Endodermal cell (in vitro differentiated cells): ENCODE data around the gene EPHB1. TPM values are rescaled to one million over a fixed set of nuclear protein-coding genes. Genes with fewer than 3 reads are reported as not detected.
A peak's percentile ranks its signal among the peaks of the same experiment; 100 is the strongest.

ENCODE experiments used
- DNase-seq: peaks from one replicate; pipeline ENCODE4 v3.0.0-alpha.2; 2017
- H3K27ac ChIP-seq: 2 replicates; pipeline ENCODE4 v1.5.1; 2013; ENCODE audit warnings: mild to moderate bottlenecking, low read depth, low read length, moderate library complexity
- H3K27me3 ChIP-seq: 2 replicates; pipeline ENCODE4 v1.6.1; 2013; ENCODE audit warnings: mild to moderate bottlenecking, low read length, moderate library complexity; ENCODE audit not compliant: insufficient read depth, control insufficient read depth, poor library complexity, severe bottlenecking
- H3K36me3 ChIP-seq: 2 replicates; pipeline ENCODE4 v1.7.0; 2013; ENCODE audit warnings: mild to moderate bottlenecking, low read length, moderate library complexity; ENCODE audit not compliant: control insufficient read depth, insufficient read depth
- H3K4me1 ChIP-seq: one replicate; pipeline ENCODE4 v1.7.0; 2013; ENCODE audit warnings: low read length; ENCODE audit not compliant: control insufficient read depth, insufficient read depth
- H3K4me3 ChIP-seq: 2 replicates; pipeline ENCODE4 v1.5.1; 2013; ENCODE audit warnings: mild to moderate bottlenecking, low read length, moderate library complexity
- H3K9ac ChIP-seq: 2 replicates; pipeline ENCODE4 v1.6.1; 2013; ENCODE audit warnings: mild to moderate bottlenecking, low read length, moderate library complexity; ENCODE audit not compliant: poor library complexity, severe bottlenecking; ENCODE audit errors: extremely low read depth
- H3K9me3 ChIP-seq: 2 replicates; pipeline ENCODE4 v1.6.1; 2013; ENCODE audit warnings: mild to moderate bottlenecking, low read length, moderate library complexity; ENCODE audit not compliant: control insufficient read depth
- H3K27ac Mint-ChIP-seq: 2 replicates; pipeline ENCODE4 v1.8.0; 2020; ENCODE audit warnings: mixed read lengths
- H3K27me3 Mint-ChIP-seq: 2 replicates; pipeline ENCODE4 v1.8.0; 2021; ENCODE audit warnings: mild to moderate bottlenecking, mixed read lengths; ENCODE audit not compliant: insufficient read depth
- H3K36me3 Mint-ChIP-seq: 2 replicates; pipeline ENCODE4 v1.8.0; 2020; ENCODE audit warnings: low read depth, mixed read lengths
- H3K4me1 Mint-ChIP-seq: 2 replicates; pipeline ENCODE4 v1.8.0; 2020; ENCODE audit warnings: mixed read lengths
- H3K4me3 Mint-ChIP-seq: 2 replicates; pipeline ENCODE4 v1.8.0; 2020; ENCODE audit warnings: mild to moderate bottlenecking, moderate library complexity, mixed read lengths
- H3K9me3 Mint-ChIP-seq: 2 replicates; pipeline ENCODE4 v1.8.0; 2020; ENCODE audit warnings: mild to moderate bottlenecking, mixed read lengths
- CTCF ChIP-seq: fragments of 200-600 bp; sonication (generic); conservative IDR thresholded peaks from 2 replicates; pipeline ENCODE4 v1.5.0; 2021; ENCODE audit warnings: antibody characterized with exemption, mild to moderate bottlenecking
- WGBS, 2 experiments: methylation state at CpG; one replicate each; pipeline versions ENCODE4 v1.1.5 to v1.1.7; 2013; ENCODE audit warnings: missing lambda C conversion rate in 2 of 2, mixed read lengths in 1 of 2; ENCODE audit not compliant: insufficient coverage in 1 of 2, insufficient read length in 1 of 2; 5-methylcytosine and 5-hydroxymethylcytosine counted together
- total RNA-seq, 2 donors: library from RNA; stranded (reverse); fragmentation: NEBNext Ultra II Directional in 1 of 2; extraction: Animal tissue kit (Norgen Biotek cat#: 25700) in 1 of 2; gene quantifications; 2 replicates in 1 of 2; 3 replicates in 1 of 2; pipeline ENCODE4 v1.2.1, GENCODE V29; 2021

EPHB1 gene
- total RNA-seq, 2 donors from 2014 or later: 2.9 to 3.6 TPM

- H3K4me3 ChIP-seq: no peak overlapping the region
- H3K36me3 ChIP-seq: no peaks in the 10 kb centered on the region
- Mint-ChIP-seq H3K27me3 (peaks cover 49% of the 10 kb centered on the region), H3K4me3 (no peak overlapping the region), H3K9me3 (no peaks in the 10 kb centered on the region), H3K36me3 (no peaks in the 10 kb centered on the region), H3K27ac (no peak overlapping the region), H3K4me1 (no peaks in the 10 kb centered on the region)
- no peak for DNase-seq
- no peak overlapping the region for H3K27ac ChIP-seq
- no peaks in the 10 kb centered on the region for H3K9me3 ChIP-seq
- 88% methylated on average over 1 of the region's 1 CpG; no CpG with 5 or more reads in 1 of the 2 experiments for WGBS, 2 experiments
- no peak overlapping the region for H3K9ac ChIP-seq
- TF ChIP-seq CTCF: no peak
- H3K4me1 ChIP-seq: no peaks in the 10 kb centered on the region
- H3K27me3 ChIP-seq: peaks cover 39% of the 10 kb centered on the region
These were observed 149.4 kb downstream of the EPHB1 start for GRCh38 chr3:134944429-134944828.

GRCh38 chr3:134949150-134949549 lies 154.1 kb downstream of the EPHB1 start:
- no peaks in the 10 kb centered on the region for H3K9me3 ChIP-seq
- Mint-ChIP-seq H3K4me1 (no peaks in the 10 kb centered on the region), H3K27ac (no peak overlapping the region), H3K4me3 (no peak overlapping the region), H3K9me3 (no peaks in the 10 kb centered on the region), H3K27me3 (peaks cover 27% of the 10 kb centered on the region), H3K36me3 (no peaks in the 10 kb centered on the region)
- H3K27ac ChIP-seq: no peak overlapping the region
- no peak overlapping the region for H3K9ac ChIP-seq
- peak; percentile 14 for DNase-seq
- WGBS, 2 experiments: 80 to 93% methylated on average over 1 to 2 of the region's 2 CpGs
- no peak for TF ChIP-seq CTCF
- no peaks in the 10 kb centered on the region for H3K4me1 ChIP-seq
- no peaks in the 10 kb centered on the region for H3K27me3 ChIP-seq
- H3K4me3 ChIP-seq: no peak overlapping the region
- no peaks in the 10 kb centered on the region for H3K36me3 ChIP-seq

GRCh38 chr3:134952371-134952770 lies 157.3 kb downstream of the EPHB1 start:
- no peak for TF ChIP-seq CTCF
- no peak for DNase-seq
- Mint-ChIP-seq H3K36me3 (no peaks in the 10 kb centered on the region), H3K4me1 (no peaks in the 10 kb centered on the region), H3K27ac (no peak overlapping the region), H3K4me3 (no peak overlapping the region), H3K27me3 (peaks cover 28% of the 10 kb centered on the region), H3K9me3 (no peaks in the 10 kb centered on the region)
- no peak overlapping the region for H3K4me3 ChIP-seq
- no peaks in the 10 kb centered on the region for H3K36me3 ChIP-seq
- H3K9ac ChIP-seq: no peak overlapping the region
- no peaks in the 10 kb centered on the region for H3K27me3 ChIP-seq
- H3K9me3 ChIP-seq: no peaks in the 10 kb centered on the region
- no peak overlapping the region for H3K27ac ChIP-seq
- H3K4me1 ChIP-seq: no peaks in the 10 kb centered on the region
- 100% methylated on average over 1 of the region's 1 CpG; no CpG with 5 or more reads in 1 of the 2 experiments for WGBS, 2 experiments
